OCI-LY7 (cell line): ENCODE data around the gene CPNE9. TPM values are rescaled to one million over a fixed set of nuclear protein-coding genes. Genes with fewer than 3 reads are reported as not detected.
A peak's percentile ranks its signal among the peaks of the same experiment; 100 is the strongest.

ENCODE experiments used
- BruUV-seq: library from RNA; stranded (reverse); fragments of 400-500 nt; replicated peaks from 2 replicates; lab custom pipeline; 2021; lab: Mats Ljungman, UMichigan
- CTCF ChIA-PET: fragments of 300-600 bp; sonication (Branson Sonifier 250); formaldehyde crosslinking; loops from one replicate; lab custom pipeline; 2022; ENCODE audit warnings: antibody characterized with exemption; ENCODE audit not compliant: unreplicated experiment; lab: Charles Lee
- POLR2A ChIA-PET: fragments of 300-600 bp; sonication (Branson Sonifier 250); formaldehyde crosslinking; loops from one replicate; lab custom pipeline; 2022; ENCODE audit warnings: antibody characterized with exemption; lab: Charles Lee
- DNase-seq: peaks from one replicate; pipeline ENCODE4 v3.0.0-alpha.2; 2015; ENCODE audit warnings: low spot score
- H2AFZ ChIP-seq: fragments of 200-600 bp; sonication (generic), shearing (Covaris generic); 2 replicates; pipeline ENCODE4 v1.6.1; 2014; ENCODE audit warnings: mild to moderate bottlenecking, antibody characterized with exemption, low read length, moderate library complexity
- H3K27ac ChIP-seq: fragments of 200-600 bp; sonication (generic); 2 replicates; pipeline ENCODE4 v1.5.1; 2014; ENCODE audit warnings: mixed run types, low read depth, mild to moderate bottlenecking, moderate library complexity, low read length, inconsistent platforms; ENCODE audit not compliant: poor library complexity, severe bottlenecking
- H3K36me3 ChIP-seq: fragments of 200-600 bp; sonication (generic); 2 replicates; pipeline ENCODE4 v1.6.1; 2014; ENCODE audit warnings: mild to moderate bottlenecking, antibody characterized with exemption, low read length, moderate library complexity, mixed read lengths; ENCODE audit not compliant: insufficient read depth
- H3K4me1 ChIP-seq: fragments of 200-600 bp; sonication (generic); 2 replicates; pipeline ENCODE4 v1.5.1; 2014; ENCODE audit warnings: mild to moderate bottlenecking, low read length; ENCODE audit not compliant: insufficient read depth, poor library complexity, severe bottlenecking
- H3K4me2 ChIP-seq: fragments of 200-600 bp; sonication (generic); 2 replicates; pipeline ENCODE4 v1.6.1; 2014; ENCODE audit warnings: mild to moderate bottlenecking, low read length
- H3K4me3 ChIP-seq: fragments of 200-600 bp; sonication (generic); 2 replicates; pipeline ENCODE4 v1.5.1; 2014; ENCODE audit warnings: mild to moderate bottlenecking, low read depth, low read length; ENCODE audit not compliant: poor library complexity, severe bottlenecking
- H3K79me2 ChIP-seq: fragments of 200-600 bp; sonication (generic); 2 replicates; pipeline ENCODE4 v1.6.1; 2016; ENCODE audit warnings: low read depth, mild to moderate bottlenecking, low read length, moderate library complexity, mixed read lengths; ENCODE audit not compliant: insufficient read depth
- H3K9me2 ChIP-seq: fragments of 200-600 bp; sonication (generic); 2 replicates; pipeline ENCODE4 v1.6.1; 2016; ENCODE audit warnings: mild to moderate bottlenecking, low read length, mixed read lengths; ENCODE audit not compliant: insufficient read depth
- H3K9me3 ChIP-seq: fragments of 200-600 bp; sonication (generic); 2 replicates; pipeline ENCODE4 v1.6.1; 2014; ENCODE audit warnings: mild to moderate bottlenecking, mixed run types, low read length, mixed read lengths
- H4K20me1 ChIP-seq: fragments of 200-600 bp; sonication (generic); 2 replicates; pipeline ENCODE4 v1.6.1; 2014; ENCODE audit warnings: mild to moderate bottlenecking, antibody characterized with exemption, low read length, moderate library complexity, mixed read lengths; ENCODE audit not compliant: insufficient read depth
- CTCF ChIP-seq: fragments of 200-600 bp; sonication (generic); conservative IDR thresholded peaks from 2 replicates; pipeline ENCODE4 v1.5.1; 2014; ENCODE audit warnings: mild to moderate bottlenecking, antibody characterized with exemption, low read length, moderate library complexity, mixed read lengths
- EZH2phosphoT487 ChIP-seq: fragments of 200-600 bp; sonication (generic); IDR thresholded peaks from 2 replicates; pipeline ENCODE4 v1.6.1; 2018; ENCODE audit warnings: low read depth, borderline replicate concordance, mild to moderate bottlenecking, mixed run types, antibody characterized with exemption, low read length, moderate library complexity, mixed read lengths
- intact Hi-C: fragments of 100-400 bp; cut with micrococcal nuclease; formaldehyde crosslinking; loops from one replicate; pipeline ENCODE4 v1.10.0; 2022; ENCODE audit not compliant: unreplicated experiment
- total RNA-seq, 2 experiments: library from RNA; depleted of rRNA in 1 of 2; stranded (reverse); fragments of >200 nt in 1 of 2; shearing (Covaris generic) in 1 of 2; gene quantifications; 2 replicates each; pipeline ENCODE4 v1.2.3, GENCODE V29; 2014 to 2022

CPNE9 gene
- total RNA-seq, 2 experiments from 2014 or later, result not detected

GRCh38 chr3:9727041-9727595 is 23.5 kb downstream of the CPNE9 start:
- Histone ChIP-seq H3K9me2 (no peaks in the 10 kb centered on the region), H2AFZ (peak overlapping the region; percentile 71), H3K4me2 (peak overlapping the region; percentile 28; the same call in 1 of the 2 replicates)

GRCh38 chr3:9727743-9728142 is 24.1 kb downstream of the CPNE9 start:
- POLR2A ChIA-PET, result interaction anchor here (0.5 to 1.5 kb wide), 5 partner anchors 34 to 352 kb away, joined by 3 read pairs; no protein-coding TSS in a partner anchor
- no TSS peak for BruUV-seq

More at GRCh38 chr3:9727041-9727595, 23.5 kb downstream of the CPNE9 start:
- no peaks in the 10 kb centered on the region for H3K9me3 ChIP-seq
- peak; percentile 84 for DNase-seq
- ChIA-PET POLR2A (interaction anchor here (0.5 to 1.5 kb wide), 5 partner anchors 33 to 314 kb away, joined by 3 read pairs; no protein-coding TSS in a partner anchor), CTCF (interaction anchor here (0.5 to 0.9 kb wide), 7 partner anchors 9 to 624 kb away, joined by 3 to 6 read pairs (median 4); no protein-coding TSS in a partner anchor)
- intact Hi-C loops, result loop anchor here (1.0 kb wide), 2 partner anchors 224 to 373 kb away; no protein-coding TSS in a partner anchor
- H3K4me1 ChIP-seq, result peaks cover 16% of the 10 kb centered on the region
- no peaks in the 10 kb centered on the region for H3K36me3 ChIP-seq
- H3K79me2 ChIP-seq, result peaks cover 5% of the 10 kb centered on the region
- no TSS peak for BruUV-seq
- TF ChIP-seq EZH2phosphoT487, result no peak
- TF ChIP-seq CTCF, result peak; percentile 90
- H4K20me1 ChIP-seq, result no peaks in the 10 kb centered on the region
- H3K27ac ChIP-seq, result no peak overlapping the region
- H3K4me3 ChIP-seq, result no peak overlapping the region

GRCh38 chr3:9729419-9729818 is 25.8 kb downstream of the CPNE9 start:
- ChIA-PET CTCF (interaction anchor here (0.5 kb wide), 1 partner anchor 661 kb away, joined by 3 read pairs; no protein-coding TSS in a partner anchor), POLR2A (interaction anchor here (0.6 to 2.4 kb wide), 2 partner anchors 12 to 20 kb away, joined by 5 to 16 read pairs; partner anchors contain the start of gene OGG1)
- Histone ChIP-seq H3K4me3 (no peak overlapping the region), H3K4me1 (peaks cover 28% of the 10 kb centered on the region), H3K36me3 (peaks cover 14% of the 10 kb centered on the region; the same call in 1 of the 2 replicates), H3K9me2 (no peaks in the 10 kb centered on the region), H3K9me3 (no peaks in the 10 kb centered on the region), H2AFZ (no peak overlapping the region), H3K79me2 (peaks cover 23% of the 10 kb centered on the region), H3K27ac (no peak overlapping the region), H4K20me1 (peaks cover 12% of the 10 kb centered on the region; the same call in 1 of the 2 replicates), H3K4me2 (no peak overlapping the region)
- BruUV-seq, result no TSS peak
- DNase-seq, result no peak
- intact Hi-C loops, result no loop called here
- TF ChIP-seq EZH2phosphoT487 (no peak), CTCF (no peak)

More at GRCh38 chr3:9727743-9728142, 24.1 kb downstream of the CPNE9 start:
- Histone ChIP-seq H3K79me2 (peaks cover 11% of the 10 kb centered on the region), H3K36me3 (no peaks in the 10 kb centered on the region), H2AFZ (0 out of 2 replicates have a peak overlapping the region, but pooled peaks have one; percentile 71), H3K4me1 (peaks cover 18% of the 10 kb centered on the region), H3K27ac (no peak overlapping the region), H4K20me1 (peaks cover 4% of the 10 kb centered on the region; the same call in 1 of the 2 replicates), H3K9me3 (no peaks in the 10 kb centered on the region), H3K9me2 (no peaks in the 10 kb centered on the region), H3K4me2 (no peak overlapping the region), H3K4me3 (no peak overlapping the region)
- no peak for DNase-seq
- CTCF ChIA-PET, result interaction anchor here (0.6 to 0.9 kb wide), 3 partner anchors 102 to 224 kb away, joined by 3 to 5 read pairs (median 3); no protein-coding TSS in a partner anchor
- intact Hi-C loops, result loop anchor here (1.0 kb wide), 2 partner anchors 224 to 373 kb away; no protein-coding TSS in a partner anchor
- TF ChIP-seq EZH2phosphoT487, result no peak
